Lower leg skin (tissue), 3 donors: ENCODE data around the gene EYA2.

Experiments used
- POLR2A ChIP-seq, 2 donors: fragments of 450-650 bp; IDR thresholded peaks; one replicate each; pipeline ENCODE4 v1.6.1; 2016 to 2017; ENCODE audit warnings: antibody characterized with exemption in 2 of 2, mild to moderate bottlenecking in 1 of 2, moderate library complexity in 1 of 2
- TF ChIP-seq, protein P1 (sequence below), 3 donors: fragments of 450-650 bp; IDR thresholded peaks; one replicate each; pipeline ENCODE4 v1.5.1; 2016; ENCODE audit warnings: antibody characterized with exemption in 3 of 3, mild to moderate bottlenecking in 3 of 3, moderate library complexity in 2 of 3

DNA sequence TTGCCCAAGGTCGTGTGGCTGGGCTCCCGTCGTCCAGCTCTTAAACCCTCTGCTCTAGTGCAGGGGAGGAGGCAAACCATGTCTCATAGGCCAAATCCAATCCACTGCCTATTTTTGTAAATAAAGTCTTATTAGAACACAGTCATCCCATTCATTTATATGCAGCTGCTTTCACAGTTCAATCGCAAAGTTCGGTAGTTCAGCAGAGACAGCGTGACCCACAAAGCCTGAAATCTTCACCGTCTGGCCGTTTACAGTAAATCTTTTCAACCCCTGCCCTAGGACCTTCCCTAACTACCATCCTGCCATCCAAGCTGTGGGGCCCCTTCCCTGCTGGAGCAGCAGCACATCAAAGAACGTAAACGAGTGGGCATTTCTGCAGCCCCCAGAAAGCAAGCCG lies 65.9 kb downstream of the EYA2 start:
- TF ChIP-seq, protein P1, sequence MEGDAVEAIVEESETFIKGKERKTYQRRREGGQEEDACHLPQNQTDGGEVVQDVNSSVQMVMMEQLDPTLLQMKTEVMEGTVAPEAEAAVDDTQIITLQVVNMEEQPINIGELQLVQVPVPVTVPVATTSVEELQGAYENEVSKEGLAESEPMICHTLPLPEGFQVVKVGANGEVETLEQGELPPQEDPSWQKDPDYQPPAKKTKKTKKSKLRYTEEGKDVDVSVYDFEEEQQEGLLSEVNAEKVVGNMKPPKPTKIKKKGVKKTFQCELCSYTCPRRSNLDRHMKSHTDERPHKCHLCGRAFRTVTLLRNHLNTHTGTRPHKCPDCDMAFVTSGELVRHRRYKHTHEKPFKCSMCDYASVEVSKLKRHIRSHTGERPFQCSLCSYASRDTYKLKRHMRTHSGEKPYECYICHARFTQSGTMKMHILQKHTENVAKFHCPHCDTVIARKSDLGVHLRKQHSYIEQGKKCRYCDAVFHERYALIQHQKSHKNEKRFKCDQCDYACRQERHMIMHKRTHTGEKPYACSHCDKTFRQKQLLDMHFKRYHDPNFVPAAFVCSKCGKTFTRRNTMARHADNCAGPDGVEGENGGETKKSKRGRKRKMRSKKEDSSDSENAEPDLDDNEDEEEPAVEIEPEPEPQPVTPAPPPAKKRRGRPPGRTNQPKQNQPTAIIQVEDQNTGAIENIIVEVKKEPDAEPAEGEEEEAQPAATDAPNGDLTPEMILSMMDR (IDR thresholded peaks at IDR 0.05): no peak
- no peak for TF ChIP-seq POLR2A (IDR thresholded peaks at IDR 0.05)
